Uterus (tissue), 4 donors: ENCODE data around the gene ACTL7B. TPM values are rescaled to one million over a fixed set of nuclear protein-coding genes. Genes with fewer than 3 reads are reported as not detected.
"Not testable (repeated sequence)": the region's sequence is repeated elsewhere in the genome, so short reads cannot be mapped to it uniquely, and the experiment has no call there.

Experiments used
- DNase-seq, 2 donors: peaks; one replicate each; pipeline ENCODE4 v3.0.0-alpha.2; 2019 to 2020
- H3K27ac ChIP-seq, 2 donors: fragments of 200-600 bp; sonication (generic); 1 replicate in 1 of 2; 2 replicates in 1 of 2; pipeline ENCODE4 v1.5.1; 2016 to 2018
- H3K27me3 ChIP-seq, 2 donors: fragments of 200-600 bp; sonication (generic); one replicate each; pipeline ENCODE4 v1.5.1; 2018 to 2019; ENCODE audit warnings: control low read depth in 1 of 2
- H3K36me3 ChIP-seq, 2 donors: fragments of 200-600 bp; sonication (generic); one replicate each; pipeline ENCODE4 v1.5.1; 2019; ENCODE audit warnings: control low read depth in 1 of 2
- H3K4me1 ChIP-seq, 2 donors: fragments of 200-600 bp; sonication (generic); one replicate each; pipeline ENCODE4 v1.5.1; 2018 to 2019; ENCODE audit warnings: control low read depth in 1 of 2
- H3K4me3 ChIP-seq, 2 donors: fragments of 200-600 bp; sonication (generic); 1 replicate in 1 of 2; 2 replicates in 1 of 2; pipeline ENCODE4 v1.5.1; 2018 to 2019; ENCODE audit warnings: mild to moderate bottlenecking in 1 of 2
- H3K9me3 ChIP-seq, 2 donors: fragments of 200-600 bp; sonication (generic); one replicate each; pipeline ENCODE4 v1.5.1; 2019; ENCODE audit warnings: control low read depth in 1 of 2
- POLR2A ChIP-seq, 2 donors: fragments of 450-650 bp; IDR thresholded peaks; one replicate each; pipeline ENCODE4 v1.6.1; 2016; ENCODE audit warnings: antibody characterized with exemption in 2 of 2, mild to moderate bottlenecking in 1 of 2, moderate library complexity in 1 of 2
- intact Hi-C: fragments of 100-400 bp; cut with DNase I; formaldehyde crosslinking; loops from one replicate; pipeline ENCODE4 v1.15.1; 2023; ENCODE audit warnings: low total_unique reads
- total RNA-seq, 4 donors: library from RNA; depleted of rRNA in 3 of 4; stranded (reverse); fragments of >200 nt in 3 of 4; gene quantifications; one replicate each; pipeline versions ENCODE4 v1.1.0 to v1.2.4, GENCODE V29; 2014 to 2023
- TF ChIP-seq, protein P1 (sequence below), 4 experiments: fragments of 200-600 bp in 2 of 4; fragments of 450-650 bp in 2 of 4; sonication (generic) in 2 of 4; IDR thresholded peaks; one replicate each; pipeline ENCODE4 v1.5.1; 2016 to 2019; ENCODE audit warnings: antibody characterized with exemption in 4 of 4, mild to moderate bottlenecking in 2 of 4, moderate library complexity in 1 of 4
- donor health status: DM: yes; HTN: yes; CAD: no.

The ACTL7B gene
- total RNA-seq, 4 donors from 2014 or later = not detected

DNA sequence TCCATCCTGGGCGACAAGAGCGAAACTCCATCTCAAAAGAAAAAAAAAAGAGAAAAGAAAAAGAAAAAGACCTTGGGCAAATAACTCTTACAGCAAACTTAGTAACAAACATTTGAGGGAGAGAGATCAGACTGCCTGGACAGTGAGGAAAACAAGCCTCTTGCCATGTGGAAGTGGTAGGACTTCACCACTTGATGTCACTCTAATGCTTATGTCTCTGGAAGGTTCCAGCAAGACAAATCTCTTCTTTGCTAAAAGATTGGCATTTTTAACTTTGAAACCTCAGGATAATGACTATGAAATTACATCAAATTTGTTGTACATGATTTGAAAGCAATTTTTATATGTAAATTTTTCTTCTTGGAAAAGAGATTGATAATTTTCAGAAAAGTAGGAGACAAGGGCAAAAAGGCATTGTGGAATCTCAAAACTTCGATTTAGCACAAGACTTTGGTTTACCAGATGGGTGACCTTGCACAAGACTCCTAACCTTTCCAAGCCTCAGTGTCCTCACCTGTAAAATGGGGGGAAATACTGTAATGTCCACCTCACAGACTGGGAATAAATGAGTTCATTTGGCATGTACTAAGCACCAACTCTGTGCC lies 5.4 kb downstream of the ACTL7B start:
- intact Hi-C loops = no loop called here
- no peaks in the 10 kb centered on the region for H3K36me3 ChIP-seq
- no peaks in the 10 kb centered on the region for H3K9me3 ChIP-seq
- TF ChIP-seq POLR2A (IDR thresholded peaks at IDR 0.05) = no peak
- TF ChIP-seq, protein P1, sequence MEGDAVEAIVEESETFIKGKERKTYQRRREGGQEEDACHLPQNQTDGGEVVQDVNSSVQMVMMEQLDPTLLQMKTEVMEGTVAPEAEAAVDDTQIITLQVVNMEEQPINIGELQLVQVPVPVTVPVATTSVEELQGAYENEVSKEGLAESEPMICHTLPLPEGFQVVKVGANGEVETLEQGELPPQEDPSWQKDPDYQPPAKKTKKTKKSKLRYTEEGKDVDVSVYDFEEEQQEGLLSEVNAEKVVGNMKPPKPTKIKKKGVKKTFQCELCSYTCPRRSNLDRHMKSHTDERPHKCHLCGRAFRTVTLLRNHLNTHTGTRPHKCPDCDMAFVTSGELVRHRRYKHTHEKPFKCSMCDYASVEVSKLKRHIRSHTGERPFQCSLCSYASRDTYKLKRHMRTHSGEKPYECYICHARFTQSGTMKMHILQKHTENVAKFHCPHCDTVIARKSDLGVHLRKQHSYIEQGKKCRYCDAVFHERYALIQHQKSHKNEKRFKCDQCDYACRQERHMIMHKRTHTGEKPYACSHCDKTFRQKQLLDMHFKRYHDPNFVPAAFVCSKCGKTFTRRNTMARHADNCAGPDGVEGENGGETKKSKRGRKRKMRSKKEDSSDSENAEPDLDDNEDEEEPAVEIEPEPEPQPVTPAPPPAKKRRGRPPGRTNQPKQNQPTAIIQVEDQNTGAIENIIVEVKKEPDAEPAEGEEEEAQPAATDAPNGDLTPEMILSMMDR (IDR thresholded peaks at IDR 0.05) = no peak
- no peak overlapping the region for H3K4me3 ChIP-seq
- H3K27me3 ChIP-seq = no peaks in the 10 kb centered on the region
- no peak overlapping the region for H3K27ac ChIP-seq
- DNase-seq = no peak
- H3K4me1 ChIP-seq = no peaks in the 10 kb centered on the region

DNA sequence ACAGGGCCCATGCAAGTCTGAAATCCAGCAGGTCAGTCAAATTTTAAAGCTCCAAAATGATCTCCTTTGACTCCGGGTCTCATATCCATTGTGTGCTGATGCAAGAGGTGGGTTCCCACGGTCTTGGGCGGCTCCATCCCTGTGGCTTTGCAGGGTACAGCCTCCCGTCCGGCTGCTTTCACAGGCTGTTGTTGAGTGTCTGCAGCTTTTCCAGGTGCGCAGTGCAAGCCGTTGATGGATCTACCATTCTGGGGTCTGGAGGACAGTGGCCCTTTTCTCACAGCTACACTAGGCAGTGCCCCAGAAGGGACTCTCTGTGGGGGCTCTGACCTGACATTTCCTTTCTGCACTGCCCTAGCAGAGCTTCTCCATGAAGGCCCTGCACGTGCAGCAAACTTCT lies 7.5 kb downstream of the ACTL7B start:
- H3K4me3 ChIP-seq, H3K4me1 ChIP-seq, H3K36me3 ChIP-seq, intact Hi-C loops, DNase-seq, H3K27ac ChIP-seq, H3K27me3 ChIP-seq, H3K9me3 ChIP-seq: not testable (repeated sequence)

DNA sequence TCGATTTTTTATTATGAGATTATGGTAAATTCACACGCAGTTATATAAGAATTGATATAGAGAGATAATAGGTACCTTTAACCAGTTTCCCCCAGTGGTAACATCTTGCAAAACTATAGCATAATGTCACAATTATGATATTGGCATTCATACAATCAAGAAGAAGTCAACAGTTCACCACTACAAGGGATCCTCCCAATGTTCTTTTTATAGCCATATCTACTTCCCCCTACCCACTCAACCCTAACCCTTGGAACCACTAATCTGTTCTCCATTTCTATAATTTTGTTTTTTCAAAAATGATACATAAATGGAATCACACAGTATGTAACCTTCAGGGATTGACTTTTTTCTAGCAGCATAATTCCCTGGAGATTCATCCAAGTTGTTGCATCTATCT lies 9.8 kb downstream of the ACTL7B start:
- intact Hi-C loops = no loop called here
- no peak overlapping the region for H3K4me3 ChIP-seq

DNA sequence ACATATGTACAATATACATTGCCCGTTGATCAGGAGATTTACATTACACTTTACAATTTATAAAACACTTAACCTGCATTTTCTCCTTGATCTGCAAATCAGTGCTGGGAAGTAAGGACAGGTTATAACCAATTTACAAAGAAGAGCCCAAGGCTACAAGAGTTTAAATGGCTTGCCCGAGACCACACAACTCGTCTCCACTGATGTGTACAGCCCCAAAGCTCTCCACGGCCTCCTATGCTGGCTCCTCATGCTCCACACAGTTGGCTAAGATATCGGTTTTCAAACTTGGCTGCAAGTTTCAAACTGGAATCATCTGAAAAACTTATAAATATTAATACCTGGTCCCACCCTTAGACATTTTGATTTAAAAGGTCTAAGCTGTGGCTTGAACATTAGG lies 10.3 kb downstream of the ACTL7B start:
- Histone ChIP-seq H3K27ac (no peak overlapping the region), H3K9me3 (no peaks in the 10 kb centered on the region), H3K4me3 (no peak overlapping the region), H3K4me1 (no peaks in the 10 kb centered on the region), H3K27me3 (no peaks in the 10 kb centered on the region), H3K36me3 (no peaks in the 10 kb centered on the region)
- intact Hi-C loops = no loop called here
- DNase-seq = no peak
- no peak for TF ChIP-seq POLR2A (IDR thresholded peaks at IDR 0.05)
- TF ChIP-seq, protein P1 (IDR thresholded peaks at IDR 0.05) = no peak

More for the DNA sequence above, 9.8 kb downstream of the ACTL7B start:
- no peaks in the 10 kb centered on the region for H3K27me3 ChIP-seq
- no peaks in the 10 kb centered on the region for H3K36me3 ChIP-seq
- no peaks in the 10 kb centered on the region for H3K4me1 ChIP-seq
- no peak for TF ChIP-seq POLR2A (IDR thresholded peaks at IDR 0.05)
- TF ChIP-seq, protein P1 (IDR thresholded peaks at IDR 0.05) = no peak
- no peaks in the 10 kb centered on the region for H3K9me3 ChIP-seq
- DNase-seq = no peak
- H3K27ac ChIP-seq = no peak overlapping the region

DNA sequence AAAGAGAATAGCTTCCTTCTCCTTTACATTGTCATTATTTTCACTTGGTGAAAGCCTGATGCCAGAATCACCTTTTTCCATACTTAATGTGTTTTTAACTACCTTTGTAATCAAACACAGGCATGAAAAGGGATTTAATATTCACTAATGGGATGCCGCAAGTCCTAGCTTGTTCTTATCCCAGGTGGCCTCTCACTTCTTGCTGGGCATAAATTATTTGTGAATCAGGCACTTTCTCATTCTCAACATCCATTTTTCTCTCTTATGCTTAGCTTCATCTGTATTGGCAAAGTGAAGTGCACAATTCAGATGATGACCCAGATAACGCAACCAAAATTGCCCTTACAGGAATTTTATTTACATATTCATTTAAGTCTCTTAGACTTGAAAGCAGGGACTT lies 10.9 kb downstream of the ACTL7B start:
- Histone ChIP-seq H3K27me3 (no peaks in the 10 kb centered on the region), H3K36me3 (no peaks in the 10 kb centered on the region), H3K9me3 (no peaks in the 10 kb centered on the region), H3K27ac (no peak overlapping the region), H3K4me1 (no peaks in the 10 kb centered on the region), H3K4me3 (no peak overlapping the region)
- intact Hi-C loops = no loop called here
- TF ChIP-seq, protein P1 (IDR thresholded peaks at IDR 0.05) = no peak
- no peak for TF ChIP-seq POLR2A (IDR thresholded peaks at IDR 0.05)
- no peak for DNase-seq

DNA sequence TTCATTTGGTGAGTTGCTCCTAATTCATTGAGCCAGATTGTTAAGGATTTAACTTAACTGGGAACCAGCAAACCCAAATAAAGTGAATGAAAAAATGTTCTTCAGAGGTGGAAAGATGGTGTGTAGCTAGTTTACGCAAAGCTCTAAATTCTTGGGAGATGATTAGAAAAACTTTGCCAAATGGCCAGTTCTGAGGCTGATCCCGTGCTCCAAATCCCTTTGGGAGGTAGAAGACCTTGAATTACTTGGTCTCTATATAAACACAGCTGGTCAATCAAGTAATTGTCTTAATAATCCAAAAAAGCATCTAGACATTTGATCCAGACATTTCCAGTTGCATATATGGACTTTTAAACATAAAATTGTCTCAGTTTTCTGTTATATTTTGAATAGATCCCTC lies 11.4 kb downstream of the ACTL7B start:
- Histone ChIP-seq H3K27ac (no peak overlapping the region), H3K4me3 (no peak overlapping the region), H3K36me3 (no peaks in the 10 kb centered on the region), H3K27me3 (no peaks in the 10 kb centered on the region), H3K9me3 (no peaks in the 10 kb centered on the region), H3K4me1 (no peaks in the 10 kb centered on the region)
- DNase-seq = no peak
- TF ChIP-seq, protein P1 (IDR thresholded peaks at IDR 0.05) = no peak
- TF ChIP-seq POLR2A (IDR thresholded peaks at IDR 0.05) = no peak
- intact Hi-C loops = no loop called here
